Renal cortical epithelial cell (primary cell): ENCODE results near the gene WWC1. TPM values are rescaled to one million over a fixed set of nuclear protein-coding genes. Genes with fewer than 3 reads are reported as not detected.
"Not testable (repeated sequence)": the region's sequence is repeated elsewhere in the genome, so short reads cannot be mapped to it uniquely, and the experiment has no call there.

Experiments
- DNase-seq: peaks from one replicate; pipeline ENCODE4 v3.0.0-alpha.2; 2011; ENCODE audit warnings: low read depth
- total RNA-seq: library from RNA; depleted of rRNA; stranded (reverse); fragments of >200 nt; gene quantifications from 2 replicates; pipeline ENCODE4 v1.2.3, GENCODE V29; 2014

Gene WWC1
- total RNA-seq, 1 donor from 2014 or later: 319 TPM

DNA sequence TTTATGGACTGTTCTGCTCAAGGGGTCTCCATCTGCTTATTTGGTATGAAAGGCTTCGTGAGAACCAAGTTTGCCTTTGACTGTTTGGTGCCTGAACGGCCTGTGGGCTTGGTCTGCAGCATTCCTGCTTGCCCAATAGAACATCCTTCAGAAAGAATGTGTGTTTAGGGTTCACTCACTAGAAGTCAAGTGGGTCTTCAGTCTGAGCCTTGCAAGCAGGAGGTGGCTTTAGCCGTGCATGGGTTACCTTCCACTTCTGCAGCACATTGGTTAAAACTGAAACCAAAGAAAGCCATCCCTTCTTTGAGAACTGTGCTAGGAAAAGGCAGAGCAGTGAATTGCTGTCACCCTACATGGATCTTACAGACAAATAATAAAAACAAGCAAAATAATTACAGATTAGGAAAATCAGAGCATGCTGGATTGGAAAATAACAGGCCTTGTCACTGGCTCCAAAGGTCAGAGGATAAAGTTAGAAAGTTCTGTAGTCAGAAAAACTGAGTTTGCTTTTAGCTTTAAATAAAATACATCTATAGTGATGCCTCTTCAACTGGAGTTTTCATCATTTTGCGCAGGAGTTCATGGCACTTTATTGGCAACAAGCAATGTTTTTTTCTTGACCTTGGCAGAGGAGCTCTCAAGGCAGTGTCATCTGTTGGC is 16.6 kb downstream of the WWC1 start:
- DNase-seq: no peak

DNA sequence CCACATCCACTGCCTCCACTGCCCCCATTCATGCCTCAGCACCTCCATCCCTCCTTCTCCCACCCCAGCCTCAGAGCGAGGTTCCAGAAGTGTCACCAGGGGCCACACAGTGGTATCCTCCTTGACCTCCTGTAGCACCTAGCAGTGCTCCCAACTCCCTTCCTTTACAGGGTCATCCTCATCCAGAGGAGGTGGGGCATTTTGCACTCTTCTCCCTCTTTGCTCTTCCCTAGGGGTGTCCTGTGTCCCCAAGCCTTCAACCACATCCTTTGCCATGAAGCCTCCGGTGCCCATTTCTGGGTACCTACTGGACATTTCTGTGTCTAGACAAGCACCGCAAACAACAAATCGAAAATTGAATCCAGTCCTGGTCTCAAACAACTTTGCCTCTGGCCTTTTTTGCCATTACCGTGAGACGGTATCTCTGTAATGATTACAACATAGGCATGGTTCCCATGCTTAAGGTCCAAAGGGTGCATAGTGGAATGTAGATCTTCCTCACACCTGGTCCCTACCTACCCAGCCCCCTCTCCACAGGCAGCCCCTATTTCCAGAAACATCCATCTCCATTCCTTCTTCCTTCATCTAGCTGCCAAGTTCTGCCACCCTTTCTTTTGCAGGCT is 17.6 kb downstream of the WWC1 start:
- no peak for DNase-seq

DNA sequence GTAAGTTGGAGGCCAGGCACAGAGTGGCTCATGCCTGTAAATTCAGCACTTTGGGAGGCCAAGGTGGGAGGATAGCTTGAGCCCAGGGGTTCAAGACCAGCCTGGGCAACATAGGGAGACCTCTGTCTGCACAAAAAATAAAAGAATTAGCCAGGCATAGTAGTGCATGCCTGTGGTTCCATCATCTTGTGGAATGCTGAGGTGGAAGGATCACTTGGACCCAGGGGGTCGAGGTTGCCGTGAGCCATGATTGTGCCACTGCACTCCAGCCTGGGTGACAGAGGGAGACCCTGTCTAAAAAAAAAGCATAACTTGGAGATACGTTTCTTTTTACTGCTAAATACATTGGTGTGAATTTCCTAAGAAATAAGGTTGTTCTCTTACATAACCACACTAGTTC is 19.1 kb downstream of the WWC1 start:
- DNase-seq: not testable (repeated sequence)

DNA sequence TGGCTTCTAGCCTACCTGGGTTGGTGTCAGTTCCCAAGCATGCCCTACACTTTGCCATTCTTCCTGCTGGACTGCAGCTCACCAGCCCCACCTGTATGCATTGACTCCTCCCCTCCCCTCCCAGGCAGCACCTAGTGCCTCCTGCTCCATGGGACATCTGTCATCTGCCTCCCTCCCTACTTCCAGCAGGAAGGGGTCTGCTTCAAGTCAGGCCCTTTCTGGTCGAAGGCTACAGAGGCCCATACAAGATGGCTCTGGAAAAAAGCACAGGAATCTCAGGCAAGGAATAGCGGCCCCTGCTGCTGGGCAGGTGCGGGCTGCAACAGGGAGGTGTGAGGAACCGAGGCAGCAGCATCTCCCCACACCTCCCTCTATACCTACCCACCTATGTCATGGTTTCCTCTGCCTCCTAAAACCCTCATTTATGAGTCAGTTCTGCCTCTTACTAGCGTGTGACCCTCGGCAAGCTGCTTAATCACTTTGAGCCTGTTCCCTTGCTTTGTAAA is 19.7 kb downstream of the WWC1 start:
- DNase-seq: peak; percentile 59

- DNase-seq: peak; percentile 95
Observed at GRCh38 chr5:168312606-168313295, 21.3 kb downstream of the WWC1 start.

GRCh38 chr5:168313596-168314204 is 22.3 kb downstream of the WWC1 start:
- DNase-seq: no peak

DNA sequence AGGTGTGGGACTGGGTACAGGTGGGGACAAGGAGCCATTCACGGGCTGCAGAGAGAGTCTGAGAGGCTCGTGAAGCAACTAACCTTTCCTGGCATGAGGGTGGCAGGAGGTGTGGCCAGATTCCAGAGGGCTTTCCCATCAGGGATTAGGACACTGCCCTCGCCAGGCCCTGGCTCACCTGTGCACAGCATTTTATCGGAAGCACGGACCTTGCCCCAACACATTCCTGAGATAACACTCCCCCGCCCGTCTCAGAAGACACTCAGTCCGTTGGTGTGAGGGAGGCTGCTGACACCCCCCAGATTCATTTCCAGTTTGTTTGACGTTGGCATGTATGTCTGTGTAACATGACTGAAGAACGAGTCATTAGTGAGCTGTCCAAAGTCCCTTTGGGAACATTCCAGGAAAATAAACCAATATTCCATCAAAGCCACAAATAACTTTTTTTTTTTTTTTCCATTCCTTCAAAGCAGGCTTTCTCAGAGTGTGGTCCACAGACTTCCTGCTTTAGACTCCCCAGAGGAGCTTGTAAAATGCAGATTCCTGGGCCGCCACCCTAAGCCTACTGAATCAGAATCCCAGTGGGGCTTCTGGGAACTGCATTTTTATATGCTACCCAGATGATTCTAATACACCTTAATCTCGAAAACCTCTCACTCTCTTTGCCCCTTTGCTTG is 23.4 kb downstream of the WWC1 start:
- DNase-seq: peak; percentile 98

DNA sequence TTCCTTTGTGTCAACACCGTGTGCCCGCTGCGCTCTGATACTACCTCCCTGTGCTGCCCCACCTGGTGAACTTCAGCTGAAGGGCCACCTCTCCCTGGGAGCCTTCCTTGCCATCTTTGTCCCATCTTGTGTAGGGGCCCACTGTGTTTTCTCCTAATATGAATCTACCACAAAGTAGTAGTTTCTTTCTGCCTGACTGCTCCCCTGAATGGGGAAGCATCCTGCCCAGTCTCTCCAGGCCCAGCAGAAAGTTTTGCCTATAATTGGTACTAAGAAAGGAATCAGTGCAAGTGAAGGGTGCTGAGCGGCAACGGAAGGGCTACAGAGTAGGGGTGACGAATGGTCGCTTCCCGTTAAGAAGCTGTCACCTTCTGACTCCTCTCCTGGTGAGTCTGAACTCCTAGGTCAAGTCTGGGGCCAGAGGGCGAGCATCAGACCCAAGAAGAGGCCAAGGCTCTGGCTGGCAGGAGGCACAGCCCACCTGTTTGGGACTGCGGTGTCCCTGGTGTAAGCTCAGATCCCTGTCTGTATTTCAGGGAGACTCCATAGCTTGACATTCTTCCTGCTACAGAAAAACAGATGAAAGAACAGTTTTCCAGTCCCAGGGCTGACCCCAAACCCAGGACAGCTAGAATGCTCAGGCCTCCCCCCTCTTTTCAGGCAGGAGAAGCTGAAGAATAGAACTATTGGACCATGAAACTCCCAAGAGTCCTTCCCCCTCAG is 24.1 kb downstream of the WWC1 start:
- DNase-seq: peak; percentile 54

- peak; percentile 73 for DNase-seq
Observed at GRCh38 chr5:168316139-168316578, 24.7 kb downstream of the WWC1 start.

GRCh38 chr5:168317096-168317520 is 25.7 kb downstream of the WWC1 start:
- no peak for DNase-seq

GRCh38 chr5:168317521-168318147 is 26.2 kb downstream of the WWC1 start:
- DNase-seq: peak; percentile 96

- no peak for DNase-seq
Observed at GRCh38 chr5:168318240-168318639, 26.8 kb downstream of the WWC1 start.

GRCh38 chr5:168319774-168320173 is 28.3 kb downstream of the WWC1 start:
- DNase-seq: no peak

DNA sequence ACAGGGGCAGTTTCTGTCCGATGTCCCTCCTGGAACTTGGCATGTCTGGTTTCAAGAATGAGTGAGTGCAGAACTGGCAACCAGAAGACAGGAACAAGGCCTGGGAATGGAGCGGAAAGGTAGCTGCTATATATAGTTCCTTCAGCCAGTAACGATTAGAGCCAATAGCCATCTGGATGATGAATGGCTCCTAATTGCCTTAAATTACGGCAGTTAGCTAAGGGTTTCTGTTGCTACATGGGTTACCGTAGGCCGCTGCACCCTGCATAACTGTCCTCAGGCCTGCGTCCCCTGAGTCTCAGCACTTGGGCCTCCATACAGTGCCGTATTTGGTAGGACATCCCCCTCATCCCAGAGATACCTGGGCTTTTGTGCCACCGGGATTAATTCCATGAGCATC is 29.4 kb downstream of the WWC1 start:
- DNase-seq: no peak

- peak; percentile 95 for DNase-seq
Observed at GRCh38 chr5:168324859-168325630, 33.6 kb downstream of the WWC1 start.

DNA sequence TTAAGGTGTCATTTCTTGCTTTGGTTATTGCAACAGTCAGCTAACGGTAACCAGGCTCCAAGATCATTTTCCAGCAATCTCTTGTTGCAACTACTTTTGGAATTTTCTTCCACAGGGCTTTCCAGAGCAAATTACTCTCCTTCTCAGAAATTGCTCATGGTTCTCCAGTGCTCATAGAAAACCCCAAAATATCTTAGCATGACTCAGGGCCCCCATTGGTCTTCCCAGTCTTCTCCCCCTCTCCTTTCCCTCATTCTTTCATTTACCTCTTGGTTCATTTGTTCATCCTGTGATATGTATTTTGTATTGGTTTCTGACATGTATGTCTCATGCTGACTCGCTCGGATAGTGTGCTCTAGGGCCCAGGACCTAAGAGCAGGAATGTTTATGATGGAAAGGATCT is 35.6 kb downstream of the WWC1 start:
- peak; percentile 49 for DNase-seq

GRCh38 chr5:168327451-168327850 is 36.0 kb downstream of the WWC1 start:
- DNase-seq: no peak

DNA sequence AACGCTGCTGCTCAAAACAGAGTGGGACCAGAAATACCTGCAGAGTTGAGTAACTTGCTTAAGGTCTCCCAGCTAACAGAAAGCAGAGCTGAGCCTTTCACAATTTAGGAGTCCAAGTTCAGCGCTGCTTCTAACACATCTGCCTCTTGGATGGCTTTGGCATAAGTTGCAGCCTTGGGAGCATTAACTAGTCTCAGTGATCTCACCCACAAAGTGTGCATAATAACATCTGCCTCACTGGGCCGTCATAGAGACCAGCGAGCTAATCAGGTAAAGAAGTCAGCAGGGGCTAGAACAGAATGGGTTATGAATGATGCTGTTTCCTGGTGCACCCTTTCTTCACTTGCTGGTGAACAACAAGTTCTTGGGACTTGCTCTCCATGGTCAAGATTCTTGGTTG is 36.5 kb downstream of the WWC1 start:
- DNase-seq: peak; percentile 79

GRCh38 chr5:168328814-168329213 is 37.4 kb downstream of the WWC1 start:
- DNase-seq: peak; percentile 63

- peak; percentile 92 for DNase-seq
Observed at GRCh38 chr5:168329302-168329701, 37.9 kb downstream of the WWC1 start.
